ENCODE measurements around the gene TENM4.
"Not testable (repeated sequence)": the region's sequence is repeated elsewhere in the genome, so short reads cannot be mapped to it uniquely, and the experiment has no call there.

TENM4 gene

GRCh38 chr11:78902771-78903507 is 537.9 kb downstream of the TENM4 start:
- no peak for DNase-seq (ENCODE audit: low read depth)

- DNase-seq (ENCODE audit: low read depth) = no peak
These were observed 539.0 kb downstream of the TENM4 start for GRCh38 chr11:78901831-78902230.

GRCh38 chr11:78898266-78898775 is 542.5 kb downstream of the TENM4 start:
- DNase-seq (ENCODE audit: low read depth) = no peak

- DNase-seq (ENCODE audit: low read depth) = no peak
These were observed 546.8 kb downstream of the TENM4 start for GRCh38 chr11:78893996-78894395.

GRCh38 chr11:78889698-78890097 is 551.1 kb downstream of the TENM4 start:
- DNase-seq (ENCODE audit: low read depth) = no peak

GRCh38 chr11:78886616-78887015 is 554.2 kb downstream of the TENM4 start:
- DNase-seq (ENCODE audit: low read depth) = no peak

GRCh38 chr11:78884761-78885160 is 556.1 kb downstream of the TENM4 start:
- DNase-seq (ENCODE audit: low read depth) = no peak

- no peak for DNase-seq (ENCODE audit: low read depth)
These were observed 557.3 kb downstream of the TENM4 start for GRCh38 chr11:78883506-78883905.

- not testable (repeated sequence) for DNase-seq (ENCODE audit: low read depth)
These were observed 561.5 kb downstream of the TENM4 start for GRCh38 chr11:78879094-78879980.

GRCh38 chr11:78878631-78879030 is 562.2 kb downstream of the TENM4 start:
- no peak for DNase-seq (ENCODE audit: low read depth)

GRCh38 chr11:78876676-78877075 is 564.2 kb downstream of the TENM4 start:
- no peak for DNase-seq (ENCODE audit: low read depth)

GRCh38 chr11:78870655-78871054 is 570.2 kb downstream of the TENM4 start:
- DNase-seq (ENCODE audit: low read depth) = no peak

GRCh38 chr11:78869293-78869692 is 571.5 kb downstream of the TENM4 start:
- DNase-seq (ENCODE audit: low read depth) = no peak

GRCh38 chr11:78868563-78868962 is 572.3 kb downstream of the TENM4 start:
- no peak for DNase-seq (ENCODE audit: low read depth)

- DNase-seq (ENCODE audit: low read depth) = no peak
These were observed 580.0 kb downstream of the TENM4 start for GRCh38 chr11:78860720-78861422.

GRCh38 chr11:78857688-78858087 is 583.1 kb downstream of the TENM4 start:
- DNase-seq (ENCODE audit: low read depth) = no peak

GRCh38 chr11:78856211-78856610 is 584.6 kb downstream of the TENM4 start:
- no peak for DNase-seq (ENCODE audit: low read depth)

- no peak for DNase-seq (ENCODE audit: low read depth)
These were observed 585.7 kb downstream of the TENM4 start for GRCh38 chr11:78855116-78855515.

GRCh38 chr11:78853521-78853920 is 587.3 kb downstream of the TENM4 start:
- no peak for DNase-seq (ENCODE audit: low read depth)

- DNase-seq (ENCODE audit: low read depth) = no peak
These were observed 588.8 kb downstream of the TENM4 start for GRCh38 chr11:78851878-78852586.

GRCh38 chr11:78850078-78850477 is 590.8 kb downstream of the TENM4 start:
- DNase-seq (ENCODE audit: low read depth) = no peak

GRCh38 chr11:78846269-78846668 is 594.6 kb downstream of the TENM4 start:
- no peak for DNase-seq (ENCODE audit: low read depth)
